Activated CD4-positive, alpha-beta T cell treated with anti-CD3 and anti-CD28 coated beads, Interleukin-2, Interleukin-4, amounts not matched to agents 100 ng/mL and 50 ng/mL, durations not matched to agents 16 hours and 8 hours (primary cell): ENCODE data around the gene RELA.

Source experiments
- DNase-seq: peaks from one replicate; pipeline ENCODE4 v3.0.0-alpha.2; 2020; ENCODE audit warnings: low spot score

Gene RELA

GRCh38 chr11:65633390-65634108, 29.2 kb downstream of the RELA start:
- DNase-seq = no peak

GRCh38 chr11:65630215-65630614, 32.5 kb downstream of the RELA start:
- no peak for DNase-seq

GRCh38 chr11:65629579-65629978, 33.1 kb downstream of the RELA start:
- DNase-seq = no peak

- DNase-seq = no peak
These were observed 35.5 kb downstream of the RELA start for GRCh38 chr11:65627202-65627601.

- DNase-seq = peak; percentile 37
These were observed 36.9 kb downstream of the RELA start for GRCh38 chr11:65625628-65626342.

GRCh38 chr11:65624931-65625627, 37.6 kb downstream of the RELA start:
- no peak for DNase-seq

GRCh38 chr11:65623852-65624616, 38.7 kb downstream of the RELA start:
- no peak for DNase-seq

GRCh38 chr11:65623177-65623576, 39.5 kb downstream of the RELA start:
- no peak for DNase-seq

GRCh38 chr11:65622011-65622410, 40.7 kb downstream of the RELA start:
- DNase-seq = no peak

- DNase-seq = no peak
These were observed 41.3 kb downstream of the RELA start for GRCh38 chr11:65621460-65621859.

GRCh38 chr11:65620666-65621065, 42.0 kb downstream of the RELA start:
- DNase-seq = no peak

GRCh38 chr11:65619281-65619928, 43.3 kb downstream of the RELA start:
- DNase-seq = no peak

- no peak for DNase-seq
These were observed 44.0 kb downstream of the RELA start for GRCh38 chr11:65618763-65619162.

GRCh38 chr11:65617990-65618751, 44.5 kb downstream of the RELA start:
- no peak for DNase-seq

GRCh38 chr11:65617136-65617850, 45.4 kb downstream of the RELA start:
- DNase-seq = no peak

- peak; percentile 15 for DNase-seq
These were observed 46.1 kb downstream of the RELA start for GRCh38 chr11:65616575-65617001.

GRCh38 chr11:65615950-65616574, 46.7 kb downstream of the RELA start:
- DNase-seq = peak; percentile 57

GRCh38 chr11:65615229-65615949, 47.3 kb downstream of the RELA start, which contains the start of gene PCNX3:
Gene PCNX3, plus strand, starts transcription at chr11:65615776. Its CDS starts 536 bp downstream, at chr11:65616312.
- DNase-seq = peak; percentile 100
